GM12878 (cell line): ENCODE measurements around the gene LDLRAD4. TPM values are rescaled to one million over a fixed set of nuclear protein-coding genes. Genes with fewer than 3 reads are reported as not detected.

Experiments
- ATAC-seq: fragments of 200-7000 bp; cut with Tn5 transposase; 3 replicates; pipeline ENCODE4 v1.9.1; 2020; ENCODE audit warnings: mild to moderate bottlenecking, moderate library complexity
- BruUV-seq: library from RNA; stranded (reverse); fragments of 400-500 nt; replicated peaks from 2 replicates; lab custom pipeline; 2021; lab: Mats Ljungman, UMichigan
- CTCF ChIA-PET: fragments of 300-600 bp; sonication (Branson Sonifier 250); formaldehyde crosslinking; extraction: SDS; loops from one replicate; lab custom pipeline; 2021; ENCODE audit warnings: inconsistent platforms; lab: Yijun Ruan, JAX
- POLR2A ChIA-PET: fragments of 350-600 bp; formaldehyde crosslinking; extraction: SDS; loops from one replicate; lab custom pipeline; 2021; ENCODE audit warnings: inconsistent platforms; lab: Charles Lee
- RAD21 ChIA-PET: fragments of 300-600 bp; sonication (Branson Sonifier 250); formaldehyde crosslinking; loops from one replicate; lab custom pipeline; 2023; ENCODE audit warnings: antibody characterized with exemption; ENCODE audit not compliant: unreplicated experiment; lab: Charles Lee
- SMC1A ChIA-PET: fragments of 300-600 bp; sonication (Branson Sonifier 250); formaldehyde crosslinking; loops from one replicate; lab custom pipeline; 2023; ENCODE audit not compliant: unreplicated experiment, uncharacterized antibody; lab: Charles Lee
- DNase-seq: peaks from one replicate; pipeline ENCODE4 v3.0.0-alpha.2; 2011; ENCODE audit warnings: low read depth, low spot score
- FAIRE-seq: peaks from 3 replicates; lab custom pipeline; 2011; peaks lifted over from hg19 to GRCh38; lab: Jason Lieb, UNC
- H2AFZ ChIP-seq: 2 replicates; pipeline ENCODE4 v1.6.0; 2011; ENCODE audit warnings: low read depth, low read length, control low read depth; ENCODE audit not compliant: control insufficient read depth
- H3K27ac ChIP-seq: 2 replicates; pipeline ENCODE4 v1.5.1; 2011; ENCODE audit warnings: control low read depth; ENCODE audit not compliant: control insufficient read depth, insufficient read depth
- H3K27me3 ChIP-seq, 2 experiments: replicated peaks in 1 of 2; 2 replicates each; pipeline versions ENCODE4 v1.6.0 to v1.6.1; 2011; ENCODE audit warnings: low read length in 1 of 2; ENCODE audit not compliant: control insufficient read depth in 2 of 2, insufficient read depth in 2 of 2
- H3K36me3 ChIP-seq, 2 experiments: 2 replicates each; pipeline ENCODE4 v1.5.1; 2011; ENCODE audit warnings: low read length in 1 of 2; ENCODE audit not compliant: control insufficient read depth in 2 of 2, insufficient read depth in 2 of 2
- H3K4me1 ChIP-seq: 2 replicates; pipeline ENCODE4 v1.6.1; 2011; ENCODE audit warnings: mild to moderate bottlenecking, low read length, moderate library complexity, mixed read lengths; ENCODE audit not compliant: control insufficient read depth, insufficient read depth
- H3K4me2 ChIP-seq: 2 replicates; pipeline ENCODE4 v1.6.0; 2011; ENCODE audit warnings: control low read depth; ENCODE audit not compliant: control insufficient read depth, insufficient read depth
- H3K4me3 ChIP-seq: fragments of 200-600 bp; sonication (generic); 2 replicates; pipeline ENCODE4 v1.5.1; 2016
- H3K79me2 ChIP-seq: 2 replicates; pipeline ENCODE4 v1.6.0; 2011; ENCODE audit warnings: low read length; ENCODE audit not compliant: control insufficient read depth, insufficient read depth
- H3K9ac ChIP-seq: 2 replicates; pipeline ENCODE4 v1.8.0; 2011; ENCODE audit warnings: low read length, control low read depth, mixed read lengths; ENCODE audit not compliant: control insufficient read depth, insufficient read depth
- H3K9me3 ChIP-seq: replicated peaks from 3 replicates; pipeline ENCODE4 v1.5.1; 2011; ENCODE audit warnings: mild to moderate bottlenecking, low read length; ENCODE audit not compliant: control insufficient read depth, insufficient read depth
- H4K20me1 ChIP-seq: 2 replicates; pipeline ENCODE4 v1.6.0; 2011; ENCODE audit not compliant: control insufficient read depth, insufficient read depth
- BHLHE40 ChIP-seq, 2 experiments: fragments of 450-650 bp in 1 of 2; IDR thresholded peaks; 2 replicates each; pipeline ENCODE4 v1.6.1; 2011 to 2017; ENCODE audit warnings: low read depth in 2 of 2, borderline replicate concordance in 1 of 2, improper control_type of control experiment in 1 of 2, low read length in 1 of 2, mild to moderate bottlenecking in 1 of 2
- CBX5 ChIP-seq: sonication (generic); IDR thresholded peaks from 2 replicates; pipeline ENCODE4 v1.6.1; 2016; ENCODE audit warnings: low read depth, moderate library complexity, mild to moderate bottlenecking, inconsistent platforms
- EED ChIP-seq: sonication (generic); IDR thresholded peaks from 2 replicates; pipeline ENCODE4 v1.6.1; 2016; ENCODE audit warnings: antibody characterized with exemption, low read depth
- FOXM1 ChIP-seq: IDR thresholded peaks from 2 replicates; pipeline ENCODE4 v1.6.1; 2012; ENCODE audit warnings: low read depth, mild to moderate bottlenecking, inconsistent platforms, low read length, moderate library complexity
- NKRF ChIP-seq: fragments of 450-650 bp; conservative IDR thresholded peaks from 2 replicates; pipeline ENCODE4 v1.6.1; 2017; ENCODE audit warnings: mild to moderate bottlenecking, moderate library complexity
- NR2C2 ChIP-seq: IDR thresholded peaks from 2 replicates; pipeline ENCODE4 v1.6.1; 2011; ENCODE audit warnings: borderline replicate concordance, low read depth; ENCODE audit not compliant: control insufficient read depth, insufficient read length
- PRDM15 ChIP-seq: fragments of 450-650 bp; formaldehyde crosslinking; IDR thresholded peaks from 2 replicates; pipeline ENCODE4 v1.4.0; 2020; ENCODE audit warnings: mild to moderate bottlenecking, moderate library complexity
- SMARCA5 ChIP-seq: fragments of 450-650 bp; IDR thresholded peaks from 2 replicates; pipeline ENCODE4 v1.6.1; 2017; ENCODE audit warnings: mild to moderate bottlenecking
- SPI1 ChIP-seq: IDR thresholded peaks from 2 replicates; pipeline ENCODE4 v1.6.1; 2011; ENCODE audit warnings: low read depth, mild to moderate bottlenecking, low read length, moderate library complexity, borderline replicate concordance; ENCODE audit not compliant: insufficient read depth
- TBL1XR1 ChIP-seq: IDR thresholded peaks from 2 replicates; pipeline ENCODE4 v1.6.1; 2012; ENCODE audit warnings: low read depth, low read length, improper control_type of control experiment
- WGBS: methylation state at CpG from one replicate; pipeline ENCODE4 v1.1.6; 2016; ENCODE audit warnings: low lambda C conversion rate; ENCODE audit not compliant: insufficient replicate concordance, insufficient coverage; ENCODE audit errors: missing lambda C conversion rate; 5-methylcytosine and 5-hydroxymethylcytosine counted together
- in situ Hi-C: fragments of 300-500 bp; cut with MboI; formaldehyde crosslinking; loops from 9 replicates; pipeline ENCODE4 v1.14.3; 2018; ENCODE audit warnings: mixed read lengths
- intact Hi-C: fragments of 100-400 bp; cut with micrococcal nuclease; formaldehyde crosslinking; loops from one replicate; pipeline ENCODE4 v1.14.2; 2022; ENCODE audit not compliant: unreplicated experiment
- polyA plus RNA-seq, 11 experiments: library from polyadenylated mRNA; depleted of rRNA in 4 of 11; unstranded in 6 of 11; stranded (reverse) in 5 of 11; fragments of >200 nt; fragmentation: Nextera tagmentation in 4 of 11; fragmentation: Illumina TruSeq in 1 of 11; extraction: Ambion mirVana in 4 of 11; extraction: Trizol in 1 of 11; gene quantifications; 1 replicate in 1 of 11; 2 replicates in 10 of 11; pipeline versions ENCODE4 v1.2.1 to v1.2.3, GENCODE V29; 2011 to 2016; ENCODE audit warnings: inconsistent platforms in 2 of 11, missing spikeins in 2 of 11, low read depth in 1 of 11
- total RNA-seq, 4 experiments: library from RNA; depleted of rRNA in 3 of 4; stranded (reverse); fragments of >200 nt in 3 of 4; fragmentation: Illumina TruSeq in 1 of 4; extraction: Trizol in 1 of 4; gene quantifications; 2 replicates each; pipeline versions ENCODE4 v1.2.1 to v1.2.3, GENCODE V29; 2013 to 2021

Gene LDLRAD4
- total and polyA plus RNA-seq, 10 of the 15 experiments (the other 5 are each of a cell fraction or from before 2014, with no cell fraction given), result 2.7 to 16.8 (median 11.2) TPM

GRCh38 chr18:13405305-13406038 is 186.9 kb downstream of the LDLRAD4 start:
- Histone ChIP-seq H3K4me2 (no peak overlapping the region), H3K36me3 (no peaks in the 10 kb centered on the region), H3K27ac (no peak overlapping the region), H2AFZ (no peak overlapping the region), H3K4me3 (no peak overlapping the region), H4K20me1 (no peaks in the 10 kb centered on the region)
- no peak for ATAC-seq
- in situ Hi-C loops, result no loop called here
- CTCF ChIA-PET, result no interaction called here
- BruUV-seq, result no TSS peak
- FAIRE-seq, result no peak
- intact Hi-C loops, result no loop called here
- SMC1A ChIA-PET, result no interaction called here
- TF ChIP-seq SMARCA5, result no peak
- TF ChIP-seq, all 136 proteins: peak for 0
- Histone ChIP-seq H3K9me3 (no peaks in the 10 kb centered on the region), H3K79me2 (no peaks in the 10 kb centered on the region), H3K27me3 (no peaks in the 10 kb centered on the region; a peak in 1 of 4 replicates), H3K9ac (no peak overlapping the region), H3K4me1 (no peaks in the 10 kb centered on the region)
- 49% methylated on average over 17 of the region's 17 CpGs for WGBS
- DNase-seq, result no peak
- ChIA-PET POLR2A (no interaction called here), RAD21 (no interaction called here)

- H3K4me1 ChIP-seq, result no peaks in the 10 kb centered on the region
- CTCF ChIA-PET, result no interaction called here
- no peak overlapping the region for H3K4me2 ChIP-seq
- no peaks in the 10 kb centered on the region for H3K79me2 ChIP-seq
- in situ Hi-C loops (no loop called here), intact Hi-C loops (no loop called here)
- H3K9me3 ChIP-seq, result no peaks in the 10 kb centered on the region
- no peaks in the 10 kb centered on the region for H3K36me3 ChIP-seq
- no peak overlapping the region for H2AFZ ChIP-seq
- BruUV-seq, result no TSS peak
- FAIRE-seq, result no peak
- no peaks in the 10 kb centered on the region; a peak in 1 of 4 replicates for H3K27me3 ChIP-seq
- RAD21 ChIA-PET, result no interaction called here
- H3K9ac ChIP-seq, result no peak overlapping the region
- WGBS, result 50% methylated on average over 9 of the region's 9 CpGs
- H3K27ac ChIP-seq, result no peak overlapping the region
- SMC1A ChIA-PET, result no interaction called here
- POLR2A ChIA-PET, result no interaction called here
- no peak overlapping the region for H3K4me3 ChIP-seq
- no peak for ATAC-seq
- no peaks in the 10 kb centered on the region for H4K20me1 ChIP-seq
- no peak for DNase-seq
- TF ChIP-seq CBX5 (no peak), BHLHE40 (IDR thresholded peaks at IDR 0.05; ENCODE audit: borderline replicate concordance in 1 of 2, low read depth in 2 of 2, low read length in 1 of 2) (no peak), NKRF (no peak), TBL1XR1 (no peak), PRDM15 (CRISPR knock-in tag) (no peak), EED (no peak), FOXM1 (no peak), NR2C2 (no peak), SPI1 (no peak)
Measured at GRCh38 chr18:13406049-13406615, 187.6 kb downstream of the LDLRAD4 start.
